ENCODE results near the gene BST1. TPM values are rescaled to one million over a fixed set of nuclear protein-coding genes. Genes with fewer than 3 reads are reported as not detected.

Gene BST1
- total RNA-seq, 1 experiment from 2014 or later: not detected

DNA sequence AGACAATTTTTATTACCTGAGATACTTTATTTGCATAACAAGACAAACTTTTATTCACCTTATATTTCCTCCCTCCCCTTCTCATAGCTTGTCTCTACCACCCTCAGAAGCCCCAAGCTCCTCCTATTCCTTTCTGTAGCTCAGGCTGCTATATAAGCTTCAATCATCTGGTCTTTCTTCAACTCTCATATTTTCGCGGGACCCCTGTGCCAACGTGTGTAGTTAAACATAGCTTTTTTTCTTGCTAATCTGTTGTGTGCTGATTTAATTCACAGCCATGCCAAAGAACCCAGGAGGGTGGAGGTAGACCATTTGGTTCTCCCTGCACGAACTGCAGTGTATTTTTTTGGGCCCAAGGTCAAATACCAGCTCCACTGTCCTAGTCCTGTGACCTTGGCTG, 54.2 kb downstream of the BST1 start:
- H3K9ac ChIP-seq (ENCODE audit: extremely low read depth, insufficient read length, low read length): no peak overlapping the region
- H3K14ac ChIP-seq (ENCODE audit: insufficient read depth, low read length): no peak overlapping the region
- no peak overlapping the region for H2BK15ac ChIP-seq (ENCODE audit: low read depth, low read length)
- no peak for DNase-seq
- no CpG with 5 or more reads among the region's 4 CpGs for WGBS (ENCODE audit: extremely low coverage, insufficient read length, low lambda C conversion rate)
- H2AFZ ChIP-seq (ENCODE audit: low read length): no peak overlapping the region
- peaks cover 8 to 10% of the 10 kb centered on the region in 2 experiments; a peak in 2 of 4 replicates for H3K4me1 Mint-ChIP-seq
- no peaks in the 10 kb centered on the region for H3K27me3 ChIP-seq (ENCODE audit: insufficient read depth, low read length)
- no peak overlapping the region for H2BK20ac ChIP-seq (ENCODE audit: low read depth, low read length, poor library complexity, severe bottlenecking)
- no peak overlapping the region for H3K23ac ChIP-seq (ENCODE audit: insufficient read length, low read depth, low read length)
- TF ChIP-seq, protein P1, sequence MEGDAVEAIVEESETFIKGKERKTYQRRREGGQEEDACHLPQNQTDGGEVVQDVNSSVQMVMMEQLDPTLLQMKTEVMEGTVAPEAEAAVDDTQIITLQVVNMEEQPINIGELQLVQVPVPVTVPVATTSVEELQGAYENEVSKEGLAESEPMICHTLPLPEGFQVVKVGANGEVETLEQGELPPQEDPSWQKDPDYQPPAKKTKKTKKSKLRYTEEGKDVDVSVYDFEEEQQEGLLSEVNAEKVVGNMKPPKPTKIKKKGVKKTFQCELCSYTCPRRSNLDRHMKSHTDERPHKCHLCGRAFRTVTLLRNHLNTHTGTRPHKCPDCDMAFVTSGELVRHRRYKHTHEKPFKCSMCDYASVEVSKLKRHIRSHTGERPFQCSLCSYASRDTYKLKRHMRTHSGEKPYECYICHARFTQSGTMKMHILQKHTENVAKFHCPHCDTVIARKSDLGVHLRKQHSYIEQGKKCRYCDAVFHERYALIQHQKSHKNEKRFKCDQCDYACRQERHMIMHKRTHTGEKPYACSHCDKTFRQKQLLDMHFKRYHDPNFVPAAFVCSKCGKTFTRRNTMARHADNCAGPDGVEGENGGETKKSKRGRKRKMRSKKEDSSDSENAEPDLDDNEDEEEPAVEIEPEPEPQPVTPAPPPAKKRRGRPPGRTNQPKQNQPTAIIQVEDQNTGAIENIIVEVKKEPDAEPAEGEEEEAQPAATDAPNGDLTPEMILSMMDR (conservative IDR thresholded peaks at IDR 0.05): no peak
- H4K20me1 ChIP-seq (ENCODE audit: control insufficient read depth, insufficient read depth, insufficient read length): no peaks in the 10 kb centered on the region
- H3K27ac ChIP-seq (ENCODE audit: insufficient read length, low read depth, low read length): no peak overlapping the region
- no peak overlapping the region for H3K18ac ChIP-seq (ENCODE audit: insufficient read length, low read depth, low read length)
- no peaks in the 10 kb centered on the region for H3K27me3 Mint-ChIP-seq (ENCODE audit: low read depth)
- no peak overlapping the region for H4K5ac ChIP-seq (ENCODE audit: insufficient read length, low read depth, low read length)
- no peaks in the 10 kb centered on the region; a peak in 1 of 5 replicates for H3K9me3 Mint-ChIP-seq
- no peak overlapping the region for H3K4ac ChIP-seq (ENCODE audit: low read depth, low read length)
- no peak overlapping the region for H2BK12ac ChIP-seq (ENCODE audit: insufficient read length, low read depth, low read length)
- H3K27ac Mint-ChIP-seq: no peak overlapping the region; a peak in 1 of 7 replicates
- no peak overlapping the region for H3K56ac ChIP-seq (ENCODE audit: insufficient read length, low read depth, low read length)
- H3K23me2 ChIP-seq (ENCODE audit: insufficient read length, low read depth, low read length, poor library complexity, severe bottlenecking): no peaks in the 10 kb centered on the region
- H3K4me2 ChIP-seq (ENCODE audit: insufficient read depth, insufficient read length, low read length): no peak overlapping the region
- H2BK120ac ChIP-seq (ENCODE audit: low read depth, low read length, poor library complexity, severe bottlenecking): no peak overlapping the region
- no peaks in the 10 kb centered on the region for H3K9me3 ChIP-seq (ENCODE audit: control insufficient read depth, low read depth, low read length)
- H2AK5ac ChIP-seq (ENCODE audit: insufficient read length, low read length): no peak overlapping the region
- H2BK5ac ChIP-seq (ENCODE audit: insufficient read length, low read length): no peak overlapping the region
- H3K36me3 Mint-ChIP-seq (ENCODE audit: insufficient read depth in 1 of 3, low read depth in 3 of 3): no peaks in the 10 kb centered on the region
- H4K91ac ChIP-seq (ENCODE audit: insufficient read length, low read depth, low read length): no peak overlapping the region
- H4K8ac ChIP-seq (replicated peaks; ENCODE audit: insufficient read length, low read depth, low read length): no peak overlapping the region
- H3K79me2 ChIP-seq (ENCODE audit: insufficient read depth, low read length): no peaks in the 10 kb centered on the region
- H3K79me1 ChIP-seq (ENCODE audit: insufficient read depth, low read depth, low read length, poor library complexity, severe bottlenecking): no peaks in the 10 kb centered on the region
- H3K4me3 Mint-ChIP-seq: no peak overlapping the region
- no peaks in the 10 kb centered on the region for H3K4me1 ChIP-seq (ENCODE audit: insufficient read depth, low read length)
- no peak overlapping the region for H3T11ph ChIP-seq (ENCODE audit: low read length)
